ENCODE measurements around the gene XPR1.

DNA sequence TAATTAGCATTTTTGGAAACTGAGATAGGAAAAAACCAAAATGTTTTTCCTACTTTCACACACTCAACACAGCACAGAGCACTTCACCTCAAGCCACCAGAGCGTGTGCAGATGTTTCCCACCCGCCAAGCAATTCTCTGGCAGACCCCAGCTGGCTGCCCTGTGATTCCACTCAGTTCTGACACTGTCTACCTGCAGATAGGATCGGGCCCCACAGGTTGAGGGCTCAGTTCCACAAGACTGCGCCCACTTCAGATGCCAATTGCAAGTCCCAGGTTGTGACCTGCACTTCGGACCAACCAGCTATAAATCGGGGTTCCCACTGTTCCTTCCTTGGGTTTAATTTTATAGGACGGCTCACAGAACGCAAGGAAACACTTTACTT lies 290.8 kb downstream of the XPR1 start:
- TF ChIP-seq, protein P1, sequence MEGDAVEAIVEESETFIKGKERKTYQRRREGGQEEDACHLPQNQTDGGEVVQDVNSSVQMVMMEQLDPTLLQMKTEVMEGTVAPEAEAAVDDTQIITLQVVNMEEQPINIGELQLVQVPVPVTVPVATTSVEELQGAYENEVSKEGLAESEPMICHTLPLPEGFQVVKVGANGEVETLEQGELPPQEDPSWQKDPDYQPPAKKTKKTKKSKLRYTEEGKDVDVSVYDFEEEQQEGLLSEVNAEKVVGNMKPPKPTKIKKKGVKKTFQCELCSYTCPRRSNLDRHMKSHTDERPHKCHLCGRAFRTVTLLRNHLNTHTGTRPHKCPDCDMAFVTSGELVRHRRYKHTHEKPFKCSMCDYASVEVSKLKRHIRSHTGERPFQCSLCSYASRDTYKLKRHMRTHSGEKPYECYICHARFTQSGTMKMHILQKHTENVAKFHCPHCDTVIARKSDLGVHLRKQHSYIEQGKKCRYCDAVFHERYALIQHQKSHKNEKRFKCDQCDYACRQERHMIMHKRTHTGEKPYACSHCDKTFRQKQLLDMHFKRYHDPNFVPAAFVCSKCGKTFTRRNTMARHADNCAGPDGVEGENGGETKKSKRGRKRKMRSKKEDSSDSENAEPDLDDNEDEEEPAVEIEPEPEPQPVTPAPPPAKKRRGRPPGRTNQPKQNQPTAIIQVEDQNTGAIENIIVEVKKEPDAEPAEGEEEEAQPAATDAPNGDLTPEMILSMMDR (IDR thresholded peaks at IDR 0.05) = no peak
- TF ChIP-seq POLR2A (IDR thresholded peaks at IDR 0.05) = no peak
